HFFc6 (cell line): ENCODE measurements around the gene RNU6-1. TPM values are rescaled to one million over a fixed set of nuclear protein-coding genes. Genes with fewer than 3 reads are reported as not detected.

Source experiments
- DNase-seq: peaks from one replicate; pipeline ENCODE4 v3.0.0-alpha.2; 2018
- H3K27ac Mint-ChIP-seq: 2 replicates; pipeline ENCODE4 v1.8.0; 2020; ENCODE audit warnings: mild to moderate bottlenecking, mixed read lengths
- H3K27me3 Mint-ChIP-seq: 2 replicates; pipeline ENCODE4 v1.8.0; 2021; ENCODE audit warnings: mild to moderate bottlenecking, moderate library complexity, mixed read lengths; ENCODE audit not compliant: insufficient read depth
- H3K36me3 Mint-ChIP-seq: 2 replicates; pipeline ENCODE4 v1.8.0; 2021; ENCODE audit warnings: low read depth, mixed read lengths
- H3K4me1 Mint-ChIP-seq: 2 replicates; pipeline ENCODE4 v1.8.0; 2020; ENCODE audit warnings: low read depth, mixed read lengths
- H3K4me3 Mint-ChIP-seq: 2 replicates; pipeline ENCODE4 v1.8.0; 2020; ENCODE audit warnings: mild to moderate bottlenecking, moderate library complexity, mixed read lengths
- H3K9me3 Mint-ChIP-seq: 2 replicates; pipeline ENCODE4 v1.8.0; 2020; ENCODE audit warnings: mild to moderate bottlenecking, mixed read lengths
- total RNA-seq, 6 experiments: library from RNA; stranded (reverse); fragmentation: NEBNext Ultra II Directional; extraction: Animal tissue kit (Norgen Biotek cat#: 25700); gene quantifications; 2 replicates in 1 of 6; 3 replicates in 5 of 6; pipeline ENCODE4 v1.2.3, GENCODE V29; 2021
- TF ChIP-seq, protein P1 (sequence below): fragments of 200-600 bp; sonication (generic); IDR thresholded peaks from 2 replicates; pipeline ENCODE4 v1.5.0; 2021; ENCODE audit warnings: antibody characterized with exemption, mild to moderate bottlenecking

RNU6-1 gene
- total RNA-seq, 6 experiments from 2014 or later = not detected

DNA sequence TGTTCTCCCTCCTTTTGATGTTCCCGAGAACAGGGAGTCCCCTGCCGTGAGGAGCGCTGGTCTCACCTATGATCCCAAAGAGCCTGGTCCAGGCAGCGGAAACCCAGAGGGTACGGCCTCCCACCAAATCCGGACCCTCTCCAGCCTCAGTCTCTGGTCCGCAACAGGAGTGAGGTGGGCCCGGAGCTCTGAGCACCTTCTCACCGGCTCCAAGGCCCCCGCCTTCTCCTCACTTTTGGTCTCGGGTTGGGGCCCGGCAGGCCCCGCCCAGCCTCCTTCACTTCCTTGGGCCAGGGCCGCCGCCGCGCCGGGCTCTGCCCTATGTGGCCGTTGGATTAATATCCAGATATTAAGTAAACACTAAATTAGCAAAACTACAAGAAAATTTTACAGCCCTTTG, 20.2 kb downstream of the RNU6-1 start:
- no peaks in the 10 kb centered on the region; the same call in 1 of the 2 replicates for H3K9me3 Mint-ChIP-seq
- peaks cover 62% of the 10 kb centered on the region for H3K27me3 Mint-ChIP-seq
- TF ChIP-seq, protein P1, sequence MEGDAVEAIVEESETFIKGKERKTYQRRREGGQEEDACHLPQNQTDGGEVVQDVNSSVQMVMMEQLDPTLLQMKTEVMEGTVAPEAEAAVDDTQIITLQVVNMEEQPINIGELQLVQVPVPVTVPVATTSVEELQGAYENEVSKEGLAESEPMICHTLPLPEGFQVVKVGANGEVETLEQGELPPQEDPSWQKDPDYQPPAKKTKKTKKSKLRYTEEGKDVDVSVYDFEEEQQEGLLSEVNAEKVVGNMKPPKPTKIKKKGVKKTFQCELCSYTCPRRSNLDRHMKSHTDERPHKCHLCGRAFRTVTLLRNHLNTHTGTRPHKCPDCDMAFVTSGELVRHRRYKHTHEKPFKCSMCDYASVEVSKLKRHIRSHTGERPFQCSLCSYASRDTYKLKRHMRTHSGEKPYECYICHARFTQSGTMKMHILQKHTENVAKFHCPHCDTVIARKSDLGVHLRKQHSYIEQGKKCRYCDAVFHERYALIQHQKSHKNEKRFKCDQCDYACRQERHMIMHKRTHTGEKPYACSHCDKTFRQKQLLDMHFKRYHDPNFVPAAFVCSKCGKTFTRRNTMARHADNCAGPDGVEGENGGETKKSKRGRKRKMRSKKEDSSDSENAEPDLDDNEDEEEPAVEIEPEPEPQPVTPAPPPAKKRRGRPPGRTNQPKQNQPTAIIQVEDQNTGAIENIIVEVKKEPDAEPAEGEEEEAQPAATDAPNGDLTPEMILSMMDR = no peak
- H3K4me3 Mint-ChIP-seq = no peak overlapping the region
- no peak for DNase-seq
- H3K4me1 Mint-ChIP-seq = 0 out of 2 replicates have a peak, but pooled peaks cover 7% of the 10 kb centered on the region
- H3K27ac Mint-ChIP-seq = no peak overlapping the region
- H3K36me3 Mint-ChIP-seq = peaks cover 5% of the 10 kb centered on the region; the same call in 1 of the 2 replicates

DNA sequence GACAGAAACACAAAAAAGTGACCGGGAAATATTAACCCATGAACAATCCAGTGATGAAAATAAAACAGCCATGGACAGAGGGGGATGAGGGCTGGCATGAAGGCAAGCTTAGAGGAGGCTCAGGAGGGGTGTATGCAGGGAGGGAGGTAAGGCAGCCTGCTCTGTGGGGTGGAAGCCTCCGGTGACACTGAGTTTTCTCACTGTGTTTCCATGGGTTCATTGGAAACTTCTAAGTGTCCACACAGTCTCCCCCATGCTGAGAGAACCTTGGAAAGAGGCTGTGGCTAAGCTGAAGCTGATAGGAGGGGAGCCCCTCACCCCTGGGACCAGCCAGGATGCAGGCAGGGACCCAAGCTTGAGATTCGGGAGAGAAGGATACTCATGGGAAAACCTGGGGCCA, 21.4 kb downstream of the RNU6-1 start:
- Mint-ChIP-seq H3K36me3 (no peaks in the 10 kb centered on the region), H3K27me3 (peaks cover 53% of the 10 kb centered on the region), H3K27ac (no peak overlapping the region), H3K4me1 (no peaks in the 10 kb centered on the region), H3K4me3 (no peak overlapping the region), H3K9me3 (no peaks in the 10 kb centered on the region; the same call in 1 of the 2 replicates)
- TF ChIP-seq, protein P1 = no peak
- no peak for DNase-seq

DNA sequence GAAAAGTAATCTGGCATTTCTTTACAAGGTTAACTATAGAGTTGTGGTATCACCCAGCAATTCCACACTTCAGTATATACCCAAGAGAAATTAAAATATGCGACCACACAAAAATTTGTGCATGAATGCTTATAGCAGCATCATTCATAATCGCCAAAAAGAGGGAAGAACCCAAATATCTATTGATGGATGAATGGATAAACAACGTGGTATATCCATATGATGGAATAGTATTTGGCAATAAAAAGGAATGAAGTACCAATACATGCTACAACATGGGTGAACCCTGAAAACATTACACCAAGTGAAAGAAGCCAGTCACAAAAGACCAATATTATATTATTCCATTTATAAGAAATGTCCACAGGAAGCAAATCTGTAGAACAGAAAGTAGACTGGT, 23.2 kb downstream of the RNU6-1 start:
- H3K4me1 Mint-ChIP-seq = no peaks in the 10 kb centered on the region
- H3K4me3 Mint-ChIP-seq = no peak overlapping the region
- H3K36me3 Mint-ChIP-seq = no peaks in the 10 kb centered on the region
- no peak overlapping the region for H3K27ac Mint-ChIP-seq
- no peak for DNase-seq
- peaks cover 44% of the 10 kb centered on the region for H3K27me3 Mint-ChIP-seq
- no peaks in the 10 kb centered on the region for H3K9me3 Mint-ChIP-seq
- TF ChIP-seq, protein P1 = no peak

DNA sequence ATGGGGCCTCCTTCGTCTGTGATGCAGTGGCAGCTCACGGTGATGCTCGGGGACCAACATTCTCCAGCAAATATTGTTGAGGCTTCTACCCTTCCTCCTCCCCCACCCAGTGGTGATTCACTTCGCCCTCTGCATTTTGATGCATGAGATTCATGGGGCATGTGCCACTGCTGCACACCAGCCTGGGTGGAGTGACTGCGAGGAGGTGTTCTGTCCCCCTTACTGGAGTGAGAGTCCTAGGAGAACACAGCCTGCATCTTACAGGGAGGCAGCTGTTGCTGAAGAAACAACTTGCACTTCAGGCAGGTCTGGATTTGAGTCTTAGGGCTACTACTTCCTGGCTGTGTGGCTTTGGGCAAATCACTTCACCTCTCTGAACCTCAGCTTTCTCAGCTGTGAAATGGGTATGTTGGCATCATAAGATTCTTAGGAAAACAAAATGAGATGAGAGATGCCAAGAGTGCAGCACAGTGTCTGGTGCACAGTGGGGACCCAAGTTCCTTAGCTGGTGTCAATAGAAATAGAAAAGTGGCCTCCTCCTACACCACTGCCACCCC, 24.7 kb downstream of the RNU6-1 start:
- no peak overlapping the region for H3K27ac Mint-ChIP-seq
- H3K4me3 Mint-ChIP-seq = no peak overlapping the region
- H3K9me3 Mint-ChIP-seq = no peaks in the 10 kb centered on the region
- H3K36me3 Mint-ChIP-seq = no peaks in the 10 kb centered on the region
- H3K4me1 Mint-ChIP-seq = no peaks in the 10 kb centered on the region
- TF ChIP-seq, protein P1 = no peak
- H3K27me3 Mint-ChIP-seq = peaks cover 28% of the 10 kb centered on the region
- no peak for DNase-seq

DNA sequence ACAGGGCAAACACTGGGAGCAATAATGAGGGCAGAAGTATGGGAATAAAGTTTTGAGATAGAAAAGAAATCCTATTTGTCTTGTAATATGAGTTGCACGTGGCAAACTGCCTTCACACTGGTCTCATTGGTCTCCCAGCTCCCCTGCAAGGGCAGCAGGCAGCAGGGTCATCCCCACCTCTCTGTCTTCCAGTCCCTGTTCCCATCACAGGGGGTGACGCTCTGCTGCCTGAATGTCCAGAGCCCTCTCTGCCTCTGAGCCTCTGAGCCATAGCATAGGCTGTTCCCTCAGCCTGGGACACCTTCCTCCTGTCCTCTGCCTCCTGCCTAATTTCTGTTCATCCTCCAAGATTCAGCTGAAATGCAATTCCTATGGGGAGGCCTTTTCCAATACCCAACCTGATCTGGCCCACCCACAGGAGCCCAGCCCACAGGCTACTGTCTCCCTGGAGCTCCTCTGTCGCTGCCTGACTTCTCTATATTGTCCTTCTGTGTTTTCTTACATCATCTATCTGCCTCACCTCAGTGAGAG, 26.7 kb downstream of the RNU6-1 start:
- H3K9me3 Mint-ChIP-seq = no peaks in the 10 kb centered on the region
- H3K4me1 Mint-ChIP-seq = no peaks in the 10 kb centered on the region
- TF ChIP-seq, protein P1 = no peak
- peaks cover 20% of the 10 kb centered on the region for H3K27me3 Mint-ChIP-seq
- H3K36me3 Mint-ChIP-seq = no peaks in the 10 kb centered on the region
- no peak for DNase-seq
- no peak overlapping the region for H3K27ac Mint-ChIP-seq
- H3K4me3 Mint-ChIP-seq = no peak overlapping the region
